HuH-7 (cell line): ENCODE measurements around the gene MRPL40.

Source experiments
- DNase-seq: peaks from one replicate; pipeline ENCODE4 v3.0.0; 2011; ENCODE audit warnings: low spot score

The MRPL40 gene

GRCh38 chr22:19483481-19484244, 51.3 kb downstream of the MRPL40 start:
- no peak for DNase-seq
